SJSA1 (cell line): Measurements from ENCODE around the gene HOXA6. TPM values are rescaled to one million over a fixed set of nuclear protein-coding genes. Genes with fewer than 3 reads are reported as not detected.

Experiments
- DNase-seq, 2 experiments: peaks; one replicate each; pipeline ENCODE4 v3.0.0-alpha.2; 2015 to 2020; ENCODE audit warnings: low spot score in 2 of 2, low read depth in 1 of 2
- H3K27ac ChIP-seq: fragments of 250-450 bp; sonication (Bioruptor Pico); 2 replicates; pipeline ENCODE4 v1.5.1; 2020; ENCODE audit warnings: mild to moderate bottlenecking, moderate library complexity
- H3K27me3 ChIP-seq: fragments of 250-450 bp; sonication (Bioruptor Pico); replicated peaks from 2 replicates; pipeline ENCODE4 v1.5.1; 2020; ENCODE audit warnings: mild to moderate bottlenecking, moderate library complexity
- H3K36me3 ChIP-seq: fragments of 250-450 bp; sonication (Bioruptor Pico); 2 replicates; pipeline ENCODE4 v1.5.1; 2020; ENCODE audit warnings: mild to moderate bottlenecking
- H3K4me1 ChIP-seq: fragments of 250-450 bp; sonication (Bioruptor Pico); replicated peaks from 2 replicates; pipeline ENCODE4 v1.6.1; 2021; ENCODE audit warnings: mild to moderate bottlenecking
- H3K4me3 ChIP-seq: fragments of 250-450 bp; sonication (Bioruptor Pico); 2 replicates; pipeline ENCODE4 v1.5.1; 2020; ENCODE audit warnings: mild to moderate bottlenecking
- H3K9me3 ChIP-seq: fragments of 250-450 bp; sonication (Bioruptor Pico); replicated peaks from 2 replicates; pipeline ENCODE4 v1.5.1; 2020; ENCODE audit warnings: mild to moderate bottlenecking
- total RNA-seq: library from RNA; depleted of rRNA; stranded (reverse); fragments of >200 nt; shearing (Covaris generic); gene quantifications from 2 replicates; pipeline ENCODE4 v1.2.3, GENCODE V29; 2014

HOXA6 gene
- total RNA-seq, 1 experiment from 2014 or later = 0.79 TPM

- peak; percentile 82 to 88 for DNase-seq
- H3K36me3 ChIP-seq = peaks cover 6% of the 10 kb centered on the region; the same call in 1 of the 2 replicates
- H3K4me1 ChIP-seq = peaks cover 65% of the 10 kb centered on the region
- H3K4me3 ChIP-seq = peak overlapping the region; percentile 41
- no peaks in the 10 kb centered on the region for H3K27me3 ChIP-seq
- H3K9me3 ChIP-seq = no peaks in the 10 kb centered on the region
- peak overlapping the region; percentile 85 for H3K27ac ChIP-seq
Measured at GRCh38 chr7:27188386-27189294, 41.1 kb upstream of the HOXA6 start.

GRCh38 chr7:27187475-27188385 lies 40.2 kb upstream of the HOXA6 start:
- Histone ChIP-seq H3K36me3 (0 out of 2 replicates have a peak, but pooled peaks cover 6% of the 10 kb centered on the region), H3K27ac (peak overlapping the region; percentile 85), H3K9me3 (no peaks in the 10 kb centered on the region), H3K4me3 (peak overlapping the region; percentile 41), H3K4me1 (peaks cover 71% of the 10 kb centered on the region), H3K27me3 (no peaks in the 10 kb centered on the region)
- peak; percentile 72 to 83 for DNase-seq

- Histone ChIP-seq H3K27ac (peak overlapping the region; percentile 85), H3K4me3 (peak overlapping the region; percentile 65), H3K36me3 (peaks cover 14% of the 10 kb centered on the region), H3K4me1 (peaks cover 74% of the 10 kb centered on the region), H3K27me3 (no peaks in the 10 kb centered on the region), H3K9me3 (no peaks in the 10 kb centered on the region)
- peak in 1 of 2 experiments; percentile 76 for DNase-seq
Measured at GRCh38 chr7:27186668-27187474, 39.3 kb upstream of the HOXA6 start.

GRCh38 chr7:27185854-27186667 lies 38.5 kb upstream of the HOXA6 start:
- Histone ChIP-seq H3K4me3 (peak overlapping the region; percentile 65), H3K36me3 (peaks cover 15% of the 10 kb centered on the region), H3K4me1 (peaks cover 75% of the 10 kb centered on the region), H3K27me3 (no peaks in the 10 kb centered on the region), H3K9me3 (no peaks in the 10 kb centered on the region), H3K27ac (peak overlapping the region; percentile 85)
- DNase-seq = peak; percentile 50 to 79

- H3K27me3 ChIP-seq = no peaks in the 10 kb centered on the region
- H3K27ac ChIP-seq = peak within 1 kb of the TSS; percentile 85
Measured at GRCh38 chr7:27185013-27185853, 37.7 kb upstream of the HOXA6 start, which contains the start of gene HOXA11. Gene HOXA11 (minus strand): TSS chr7:27185232. CDS start chr7:27185144, 88 bp downstream.

GRCh38 chr7:27184337-27185012 lies 36.9 kb upstream of the HOXA6 start:
- DNase-seq = peak; percentile 55 to 70
- Histone ChIP-seq H3K36me3 (peaks cover 14% of the 10 kb centered on the region), H3K9me3 (no peaks in the 10 kb centered on the region), H3K27ac (peak overlapping the region; percentile 85), H3K27me3 (no peaks in the 10 kb centered on the region), H3K4me1 (peaks cover 80% of the 10 kb centered on the region), H3K4me3 (peak overlapping the region; percentile 65)

More at GRCh38 chr7:27185013-27185853, 37.7 kb upstream of the HOXA6 start, which contains the start of gene HOXA11:
- Histone ChIP-seq H3K36me3 (peaks cover 15% of the 10 kb centered on the region), H3K9me3 (no peaks in the 10 kb centered on the region), H3K4me1 (peaks cover 83% of the 10 kb centered on the region), H3K4me3 (peak within 1 kb of the TSS; percentile 65)
- peak; percentile 79 to 87 for DNase-seq

GRCh38 chr7:27183682-27184336 lies 36.2 kb upstream of the HOXA6 start:
- DNase-seq = peak; percentile 42 to 81
- Histone ChIP-seq H3K4me3 (peak overlapping the region; percentile 65), H3K9me3 (no peaks in the 10 kb centered on the region), H3K27me3 (no peaks in the 10 kb centered on the region), H3K4me1 (peaks cover 73% of the 10 kb centered on the region), H3K27ac (peak overlapping the region; percentile 85), H3K36me3 (peaks cover 12% of the 10 kb centered on the region)

GRCh38 chr7:27182861-27183681 lies 35.5 kb upstream of the HOXA6 start:
- peak; percentile 50 to 78 for DNase-seq
- Histone ChIP-seq H3K27me3 (no peaks in the 10 kb centered on the region), H3K4me1 (peaks cover 72% of the 10 kb centered on the region), H3K9me3 (no peaks in the 10 kb centered on the region), H3K27ac (peak overlapping the region; percentile 85), H3K4me3 (peak overlapping the region; percentile 65), H3K36me3 (peaks cover 12% of the 10 kb centered on the region)

GRCh38 chr7:27182285-27182841 lies 34.8 kb upstream of the HOXA6 start:
- H3K36me3 ChIP-seq = peaks cover 12% of the 10 kb centered on the region
- H3K27ac ChIP-seq = no peak overlapping the region
- no peak overlapping the region for H3K4me3 ChIP-seq
- no peaks in the 10 kb centered on the region for H3K27me3 ChIP-seq
- H3K9me3 ChIP-seq = no peaks in the 10 kb centered on the region
- peak in 1 of 2 experiments; percentile 43 for DNase-seq
- peaks cover 69% of the 10 kb centered on the region for H3K4me1 ChIP-seq

- Histone ChIP-seq H3K9me3 (no peaks in the 10 kb centered on the region), H3K4me1 (peaks cover 69% of the 10 kb centered on the region), H3K27me3 (no peaks in the 10 kb centered on the region), H3K4me3 (no peak overlapping the region), H3K27ac (no peak overlapping the region), H3K36me3 (peaks cover 15% of the 10 kb centered on the region)
- DNase-seq = peak in 1 of 2 experiments; percentile 30
Measured at GRCh38 chr7:27181795-27182275, 34.3 kb upstream of the HOXA6 start.
